ENCODE results near the gene PON2.

GRCh38 chr7:95365151-95365550 is 69.7 kb downstream of the PON2 start:
- TF ChIP-seq CTCF (IDR thresholded peaks at IDR 0.05) (no peak), POLR2A (IDR thresholded peaks at IDR 0.05) (no peak)

All from tibial nerve (tissue), 3 donors.